Hematopoietic multipotent progenitor cell treated with erythropoietin and hydrocortisone succinate and interleukin-3 and kit ligand, for 8 days (in vitro differentiated cells): ENCODE results near the gene FGF7.
A peak's percentile ranks its signal among the peaks of the same experiment; 100 is the strongest.
"Not testable (repeated sequence)": the region's sequence is repeated elsewhere in the genome, so short reads cannot be mapped to it uniquely, and the experiment has no call there.

Experiments
- DNase-seq: peaks from one replicate; pipeline ENCODE4 v3.0.0-alpha.2; 2015

FGF7 gene, protein sequence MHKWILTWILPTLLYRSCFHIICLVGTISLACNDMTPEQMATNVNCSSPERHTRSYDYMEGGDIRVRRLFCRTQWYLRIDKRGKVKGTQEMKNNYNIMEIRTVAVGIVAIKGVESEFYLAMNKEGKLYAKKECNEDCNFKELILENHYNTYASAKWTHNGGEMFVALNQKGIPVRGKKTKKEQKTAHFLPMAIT

GRCh38 chr15:49423021-49423420 lies at the start of gene FGF7:
FGF7 (plus strand) TSS chr15:49423242; CDS start chr15:49424298, 1,056 bp downstream.
- no peak for DNase-seq

DNA sequence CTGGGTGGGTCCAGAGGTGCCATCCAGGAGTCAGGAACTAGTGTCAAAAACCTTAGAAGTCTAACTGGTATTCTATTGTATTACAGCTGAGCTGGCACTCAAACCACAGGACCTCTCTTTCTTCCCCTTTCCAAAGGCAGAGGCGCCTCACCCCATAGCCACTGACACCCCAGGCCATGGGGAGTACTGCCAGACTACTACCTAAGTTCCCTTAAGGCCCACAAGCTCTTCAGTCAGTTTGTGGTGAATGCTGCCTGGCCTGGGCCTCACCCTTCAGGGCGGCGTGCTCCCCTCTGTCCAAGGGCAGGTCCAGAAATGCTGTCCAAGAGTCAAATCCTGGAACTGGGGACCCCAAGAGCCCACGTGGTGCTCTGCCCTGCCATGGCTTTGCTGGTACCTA lies 43.0 kb upstream of the FGF7 start:
- DNase-seq = no peak

DNA sequence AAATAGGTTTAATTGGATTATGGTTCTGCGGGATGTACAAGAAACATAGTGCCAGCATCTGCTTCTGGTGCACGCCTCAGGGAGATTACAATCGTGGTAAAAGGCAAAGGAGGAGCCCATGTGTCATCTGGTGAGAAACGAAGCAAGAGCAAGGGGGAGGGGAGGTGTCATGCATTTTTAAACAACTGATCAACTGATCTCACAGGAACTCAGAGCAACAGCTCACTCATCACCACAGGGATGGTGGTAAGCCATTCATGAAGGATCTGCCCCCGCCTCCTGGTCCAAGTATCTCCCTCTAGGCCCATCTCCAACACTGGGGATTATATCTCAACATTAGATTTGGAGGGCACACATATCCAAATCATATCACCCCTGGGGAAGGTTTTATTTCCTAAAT lies 42.1 kb upstream of the FGF7 start:
- no peak for DNase-seq

DNA sequence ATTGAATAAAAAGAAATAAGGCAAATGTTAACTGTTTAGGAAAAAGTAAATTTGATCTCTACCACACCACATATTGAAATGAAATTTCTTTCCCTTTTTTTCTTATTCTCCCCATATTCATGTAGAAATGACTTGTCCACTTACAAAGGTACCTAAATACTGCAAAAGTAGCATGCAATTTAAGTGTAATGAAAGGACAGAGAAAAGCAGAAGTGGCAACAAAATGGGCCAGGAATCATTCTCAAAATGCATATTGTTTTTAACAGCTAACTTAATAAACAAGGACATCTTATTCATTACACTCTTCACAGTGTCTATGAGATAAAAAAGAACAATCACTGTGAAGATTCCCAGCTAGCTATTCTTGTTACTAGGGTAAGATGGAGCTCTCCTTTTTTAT lies 40.6 kb upstream of the FGF7 start:
- DNase-seq = no peak

DNA sequence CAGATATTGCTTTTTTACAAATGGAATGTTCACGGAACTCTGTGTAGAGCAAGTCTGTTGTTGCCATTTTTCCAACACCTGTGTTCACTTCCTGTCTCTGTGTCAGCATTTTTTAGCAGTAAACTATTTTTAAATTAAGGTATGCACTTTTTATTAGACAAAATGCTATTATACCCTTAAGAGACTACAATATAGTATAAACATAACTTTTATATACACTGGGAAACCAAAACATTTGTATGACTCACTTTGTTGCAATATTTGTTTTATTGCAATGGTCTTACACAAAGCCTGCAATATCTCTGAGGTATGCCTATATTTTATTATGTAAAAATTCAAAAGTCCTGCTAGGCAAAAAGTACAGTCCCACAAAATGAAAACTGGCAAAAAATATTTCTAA lies 39.8 kb upstream of the FGF7 start:
- no peak for DNase-seq

GRCh38 chr15:49387471-49387870 lies 35.6 kb upstream of the FGF7 start:
- DNase-seq = no peak

- DNase-seq = not testable (repeated sequence)
Measured at GRCh38 chr15:49402515-49403296, 20.3 kb upstream of the FGF7 start.

- DNase-seq = no peak
Measured at GRCh38 chr15:49406352-49407118, 16.5 kb upstream of the FGF7 start.

DNA sequence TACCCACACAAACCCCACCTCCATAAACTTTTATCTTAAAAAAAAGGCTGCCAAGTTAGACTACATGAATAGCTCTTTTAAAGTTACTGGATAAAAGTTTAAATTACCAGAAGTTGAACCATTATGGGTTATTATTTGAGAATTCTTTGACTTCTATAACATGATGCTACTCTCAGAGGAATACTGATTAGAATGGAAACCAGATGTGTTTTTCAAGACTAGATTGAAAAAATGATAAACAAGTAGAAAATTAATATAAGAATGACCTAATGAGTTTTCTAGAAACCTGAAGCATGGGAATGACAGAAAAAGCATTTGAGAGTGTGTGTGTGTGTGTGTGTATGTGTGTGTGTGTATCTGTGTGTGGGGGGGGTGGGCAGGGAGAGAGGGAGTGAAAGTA lies 12.4 kb upstream of the FGF7 start:
- DNase-seq = no peak

- no peak for DNase-seq
Measured at GRCh38 chr15:49412797-49413196, 10.2 kb upstream of the FGF7 start.

DNA sequence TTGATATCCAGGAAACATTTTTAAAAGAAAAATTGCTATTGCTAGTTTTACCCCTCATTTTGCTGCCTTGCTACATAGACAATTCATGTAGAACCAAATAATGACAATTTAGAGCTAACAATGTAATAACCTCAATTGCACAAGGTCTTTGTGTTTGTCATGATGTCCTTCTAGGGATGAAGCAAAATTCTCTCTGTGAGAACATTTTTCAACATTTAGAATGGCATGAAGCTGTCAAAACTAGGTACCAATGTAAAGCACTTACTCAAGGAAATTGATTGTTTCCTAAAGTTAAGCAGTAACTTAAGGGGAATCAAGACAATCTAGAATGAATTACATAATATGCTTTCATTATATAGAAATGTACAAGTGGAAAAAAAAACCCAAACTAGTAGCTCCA lies 7.9 kb upstream of the FGF7 start:
- DNase-seq = no peak

- no peak for DNase-seq
Measured at GRCh38 chr15:49415638-49416037, 7.4 kb upstream of the FGF7 start.

GRCh38 chr15:49418811-49419210 lies 4.2 kb upstream of the FGF7 start:
- no peak for DNase-seq

DNA sequence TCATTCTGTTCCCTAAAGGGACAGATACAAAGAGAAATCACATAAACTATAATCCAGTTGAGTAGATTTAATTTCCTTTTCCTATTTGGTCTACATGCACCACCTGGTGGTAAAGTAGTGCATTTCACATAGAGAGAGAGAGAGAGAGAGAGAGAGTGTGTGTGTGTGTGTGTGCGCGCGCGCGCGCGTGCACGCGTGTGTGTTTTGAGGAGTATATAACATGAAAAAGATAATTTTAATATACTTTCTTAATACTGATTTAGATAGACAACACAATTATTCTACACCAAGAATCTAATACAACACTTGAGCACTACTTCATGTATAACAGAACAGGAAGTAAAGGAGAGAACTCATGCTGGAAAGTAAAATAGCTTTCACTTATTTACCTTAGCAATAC lies 1.1 kb upstream of the FGF7 start:
- peak; percentile 62 for DNase-seq

DNA sequence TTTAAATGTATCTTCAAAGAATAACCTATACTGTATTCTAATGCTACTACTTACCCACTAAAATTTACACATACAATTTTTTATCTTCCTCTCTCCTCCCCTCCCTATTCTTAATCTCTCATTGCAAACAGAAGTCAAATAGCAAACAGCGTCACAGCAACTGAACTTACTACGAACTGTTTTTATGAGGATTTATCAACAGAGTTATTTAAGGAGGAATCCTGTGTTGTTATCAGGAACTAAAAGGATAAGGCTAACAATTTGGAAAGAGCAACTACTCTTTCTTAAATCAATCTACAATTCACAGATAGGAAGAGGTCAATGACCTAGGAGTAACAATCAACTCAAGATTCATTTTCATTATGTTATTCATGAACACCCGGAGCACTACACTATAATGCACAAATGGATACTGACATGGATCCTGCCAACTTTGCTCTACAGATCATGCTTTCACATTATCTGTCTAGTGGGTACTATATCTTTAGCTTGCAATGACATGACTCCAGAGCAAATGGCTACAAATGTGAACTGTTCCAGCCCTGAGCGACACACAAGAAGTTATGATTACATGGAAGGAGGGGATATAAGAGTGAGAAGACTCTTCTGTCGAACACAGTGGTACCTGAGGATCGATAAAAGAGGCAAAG lies 984 bp downstream of the FGF7 start:
- DNase-seq = no peak

- DNase-seq = no peak
Measured at GRCh38 chr15:49424954-49425353, 1.9 kb downstream of the FGF7 start.

DNA sequence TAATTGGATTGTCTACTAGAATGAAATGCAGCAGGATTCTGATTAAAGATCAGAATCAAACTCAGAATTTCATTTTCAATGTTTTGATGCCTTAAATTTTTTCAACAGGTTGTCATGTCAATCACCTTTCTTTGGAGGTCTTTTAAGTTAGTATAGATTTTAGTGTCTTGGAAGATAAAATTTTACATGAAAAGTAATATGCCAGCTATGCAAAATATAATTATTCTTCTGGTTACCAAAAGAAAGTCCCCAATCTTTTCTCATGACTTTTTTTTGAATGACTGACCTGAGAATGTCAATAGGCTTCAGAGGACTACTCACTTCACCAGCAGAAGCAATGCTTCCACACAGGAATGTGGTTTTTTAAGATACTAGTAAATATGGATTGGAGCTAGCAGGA lies 4.3 kb downstream of the FGF7 start:
- DNase-seq = no peak

DNA sequence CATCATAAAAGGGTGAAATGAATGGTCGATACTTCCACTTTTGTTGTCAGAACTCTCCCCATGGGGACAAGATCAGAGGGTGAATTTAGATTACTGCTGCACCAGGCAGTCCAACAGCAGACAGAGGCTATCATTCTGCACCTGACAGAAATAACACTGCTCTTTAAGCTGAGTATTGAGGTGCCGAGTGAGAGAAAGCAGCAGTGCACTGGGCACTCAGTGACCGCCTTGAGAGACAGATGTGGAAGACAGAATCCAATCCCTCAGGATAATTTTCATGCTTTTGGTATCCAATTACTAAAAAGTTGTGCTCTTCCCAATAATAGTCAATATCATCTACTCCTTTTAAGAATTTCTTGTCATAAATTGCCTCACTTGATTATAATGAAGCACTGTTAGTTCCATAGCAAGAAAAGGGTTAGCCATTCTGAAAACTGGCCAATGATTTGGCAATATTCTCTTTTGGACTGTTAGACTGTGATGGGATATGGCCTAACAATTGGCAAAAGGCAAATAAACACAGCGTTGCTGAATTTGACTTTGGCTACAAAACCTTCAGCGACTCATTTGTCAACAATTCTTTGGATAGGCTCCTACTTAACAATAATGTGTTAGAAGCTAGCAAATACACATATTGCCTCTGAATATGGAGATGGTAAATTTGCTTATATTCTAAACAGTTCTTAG lies 5.5 kb downstream of the FGF7 start:
- no peak for DNase-seq

- DNase-seq = no peak
Measured at GRCh38 chr15:49430046-49430445, 7.0 kb downstream of the FGF7 start.

DNA sequence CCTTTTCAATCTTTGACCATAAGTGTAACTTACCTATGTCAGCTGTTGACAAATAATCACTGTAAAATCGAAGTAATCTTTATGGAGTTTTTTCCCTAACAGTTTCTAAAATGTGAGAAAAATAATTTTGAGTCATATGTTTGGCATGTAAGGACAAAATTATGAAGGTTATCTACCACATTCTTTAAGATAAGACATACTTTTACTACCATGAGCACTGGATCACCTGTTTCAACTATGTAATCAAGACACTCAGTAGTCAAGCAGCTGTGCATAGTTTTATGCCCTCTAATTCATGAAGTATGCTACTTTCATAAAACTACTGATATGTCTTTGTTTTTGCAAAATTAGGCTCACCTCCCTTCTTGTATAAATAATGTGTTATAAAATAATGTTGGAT lies 12.1 kb downstream of the FGF7 start:
- no peak for DNase-seq

GRCh38 chr15:49436751-49437150 lies 13.7 kb downstream of the FGF7 start:
- DNase-seq = no peak

- DNase-seq = peak; percentile 51
Measured at GRCh38 chr15:49438962-49439631, 16.1 kb downstream of the FGF7 start.
